ENCODE data around the gene HOXA5. TPM values are rescaled to one million over a fixed set of nuclear protein-coding genes. Genes with fewer than 3 reads are reported as not detected.

HOXA5 gene
- total RNA-seq, 1 donor from 2014 or later: 3.2 TPM

DNA sequence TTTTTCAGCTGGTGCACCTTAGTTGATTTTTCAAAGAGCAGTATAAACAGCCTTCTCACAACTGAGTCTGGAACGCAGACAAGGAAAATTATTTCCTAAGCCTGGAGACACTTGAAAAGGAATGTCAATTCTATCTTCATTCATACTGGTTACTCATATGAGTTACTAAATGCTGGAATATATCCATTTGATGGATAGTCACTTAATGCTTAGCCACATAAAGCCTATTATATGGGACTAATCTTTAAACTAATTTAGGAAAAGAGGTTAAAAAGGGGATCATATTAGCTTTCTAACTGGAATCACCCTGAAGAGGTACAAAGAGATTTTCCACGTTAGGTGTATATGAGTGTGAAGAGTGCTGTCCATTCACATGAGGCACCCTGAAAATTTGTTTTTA is 11.3 kb downstream of the HOXA5 start:
- Mint-ChIP-seq H3K4me1 (peaks cover 4% of the 10 kb centered on the region), H3K4me3 (peak overlapping the region; percentile 62), H3K27ac (ENCODE audit: unreplicated experiment) (no peak overlapping the region), H3K9me3 (no peaks in the 10 kb centered on the region), H3K36me3 (ENCODE audit: low read depth) (peaks cover 3% of the 10 kb centered on the region), H3K27me3 (ENCODE audit: low read depth) (peaks cover 94% of the 10 kb centered on the region)
- TF ChIP-seq, protein P1, sequence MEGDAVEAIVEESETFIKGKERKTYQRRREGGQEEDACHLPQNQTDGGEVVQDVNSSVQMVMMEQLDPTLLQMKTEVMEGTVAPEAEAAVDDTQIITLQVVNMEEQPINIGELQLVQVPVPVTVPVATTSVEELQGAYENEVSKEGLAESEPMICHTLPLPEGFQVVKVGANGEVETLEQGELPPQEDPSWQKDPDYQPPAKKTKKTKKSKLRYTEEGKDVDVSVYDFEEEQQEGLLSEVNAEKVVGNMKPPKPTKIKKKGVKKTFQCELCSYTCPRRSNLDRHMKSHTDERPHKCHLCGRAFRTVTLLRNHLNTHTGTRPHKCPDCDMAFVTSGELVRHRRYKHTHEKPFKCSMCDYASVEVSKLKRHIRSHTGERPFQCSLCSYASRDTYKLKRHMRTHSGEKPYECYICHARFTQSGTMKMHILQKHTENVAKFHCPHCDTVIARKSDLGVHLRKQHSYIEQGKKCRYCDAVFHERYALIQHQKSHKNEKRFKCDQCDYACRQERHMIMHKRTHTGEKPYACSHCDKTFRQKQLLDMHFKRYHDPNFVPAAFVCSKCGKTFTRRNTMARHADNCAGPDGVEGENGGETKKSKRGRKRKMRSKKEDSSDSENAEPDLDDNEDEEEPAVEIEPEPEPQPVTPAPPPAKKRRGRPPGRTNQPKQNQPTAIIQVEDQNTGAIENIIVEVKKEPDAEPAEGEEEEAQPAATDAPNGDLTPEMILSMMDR (conservative IDR thresholded peaks at IDR 0.05): no peak
- DNase-seq (ENCODE audit: low read depth, low spot score): no peak

DNA sequence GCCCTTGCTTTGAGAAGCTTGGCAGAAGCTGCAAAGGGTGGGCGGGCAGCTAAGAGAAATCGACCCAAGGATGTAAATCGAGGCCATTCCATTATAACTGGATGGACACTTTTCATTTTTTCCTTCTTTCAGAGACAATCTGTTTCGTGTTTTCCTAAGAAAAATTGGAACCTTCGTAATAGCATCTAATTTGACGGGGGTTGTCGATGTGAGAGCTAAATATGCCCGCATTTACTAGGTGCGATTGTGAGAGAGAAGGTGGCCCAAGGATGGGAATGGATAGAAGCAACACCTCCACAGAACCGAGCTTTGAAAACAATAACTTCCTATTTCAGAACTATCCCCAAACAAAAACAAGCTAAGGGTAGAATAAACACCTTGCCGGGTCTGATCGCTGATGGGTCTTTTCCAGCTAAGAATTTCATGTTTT is 12.1 kb downstream of the HOXA5 start:
- peaks cover 3% of the 10 kb centered on the region for H3K36me3 Mint-ChIP-seq (ENCODE audit: low read depth)
- peak overlapping the region; percentile 80 for H3K4me3 Mint-ChIP-seq
- peaks cover 7% of the 10 kb centered on the region for H3K4me1 Mint-ChIP-seq
- no peak for DNase-seq (ENCODE audit: low read depth, low spot score)
- TF ChIP-seq, protein P1 (conservative IDR thresholded peaks at IDR 0.05): no peak
- no peaks in the 10 kb centered on the region for H3K9me3 Mint-ChIP-seq
- peaks cover 94% of the 10 kb centered on the region for H3K27me3 Mint-ChIP-seq (ENCODE audit: low read depth)
- H3K27ac Mint-ChIP-seq (ENCODE audit: unreplicated experiment): no peak overlapping the region

DNA sequence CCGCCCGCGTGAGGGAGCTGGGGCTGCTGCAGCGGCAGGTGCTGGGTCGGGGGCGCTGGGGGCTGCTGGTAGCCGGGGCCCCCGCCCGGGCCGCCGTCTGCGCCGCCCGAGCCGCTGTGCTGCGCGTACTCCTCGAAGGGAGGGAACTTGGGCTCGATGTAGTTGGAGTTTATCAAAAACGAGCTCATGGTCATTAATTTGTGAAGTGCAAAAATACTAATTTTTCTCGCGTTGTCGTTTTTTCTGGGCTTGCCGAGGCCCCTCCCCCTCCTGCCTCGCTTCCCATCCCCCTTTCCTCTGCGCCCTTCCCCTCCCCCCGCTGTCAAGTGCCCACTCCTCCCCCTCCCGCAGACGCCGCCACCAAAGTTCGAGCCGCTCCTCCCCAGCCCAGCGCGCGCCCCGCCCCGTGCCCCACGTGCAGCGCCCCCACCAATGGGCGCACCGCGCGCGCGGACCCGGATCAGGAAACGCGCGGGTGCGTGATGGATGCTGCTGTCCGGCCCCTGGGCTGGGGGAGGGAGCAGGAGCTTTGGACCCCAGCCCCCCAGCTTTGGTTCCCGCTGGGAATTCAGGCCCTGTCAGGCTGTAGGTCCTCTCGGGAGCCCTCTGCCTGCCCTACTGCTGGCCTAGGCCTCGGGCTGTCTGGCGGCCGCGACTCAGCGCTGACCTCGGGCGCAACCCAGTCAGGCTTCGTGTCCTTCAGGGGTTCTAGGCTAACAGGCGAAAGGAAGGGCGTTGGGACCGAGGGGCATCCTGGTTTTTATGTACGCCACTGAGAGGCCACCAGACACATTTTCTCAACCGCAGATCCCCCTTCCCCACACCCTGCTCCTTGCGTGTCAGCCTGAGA is 12.7 kb downstream of the HOXA5 start, which contains the start of gene HOXA4:
TSS of gene HOXA4 (minus strand) at position 218 of the 850 bp plus-strand sequence. CDS start at position 194, 24 bp downstream.
- TF ChIP-seq, protein P1 (conservative IDR thresholded peaks at IDR 0.05): no peak
- H3K4me3 Mint-ChIP-seq: peak within 1 kb of the TSS; percentile 80
- H3K9me3 Mint-ChIP-seq: no peaks in the 10 kb centered on the region
- peak; percentile 64 for DNase-seq (ENCODE audit: low read depth, low spot score)
- no peak within 1 kb of the TSS for H3K27ac Mint-ChIP-seq (ENCODE audit: unreplicated experiment)
- peaks cover 7% of the 10 kb centered on the region for H3K4me1 Mint-ChIP-seq
- H3K36me3 Mint-ChIP-seq (ENCODE audit: low read depth): peaks cover 3% of the 10 kb centered on the region
- peaks cover 94% of the 10 kb centered on the region for H3K27me3 Mint-ChIP-seq (ENCODE audit: low read depth)

DNA sequence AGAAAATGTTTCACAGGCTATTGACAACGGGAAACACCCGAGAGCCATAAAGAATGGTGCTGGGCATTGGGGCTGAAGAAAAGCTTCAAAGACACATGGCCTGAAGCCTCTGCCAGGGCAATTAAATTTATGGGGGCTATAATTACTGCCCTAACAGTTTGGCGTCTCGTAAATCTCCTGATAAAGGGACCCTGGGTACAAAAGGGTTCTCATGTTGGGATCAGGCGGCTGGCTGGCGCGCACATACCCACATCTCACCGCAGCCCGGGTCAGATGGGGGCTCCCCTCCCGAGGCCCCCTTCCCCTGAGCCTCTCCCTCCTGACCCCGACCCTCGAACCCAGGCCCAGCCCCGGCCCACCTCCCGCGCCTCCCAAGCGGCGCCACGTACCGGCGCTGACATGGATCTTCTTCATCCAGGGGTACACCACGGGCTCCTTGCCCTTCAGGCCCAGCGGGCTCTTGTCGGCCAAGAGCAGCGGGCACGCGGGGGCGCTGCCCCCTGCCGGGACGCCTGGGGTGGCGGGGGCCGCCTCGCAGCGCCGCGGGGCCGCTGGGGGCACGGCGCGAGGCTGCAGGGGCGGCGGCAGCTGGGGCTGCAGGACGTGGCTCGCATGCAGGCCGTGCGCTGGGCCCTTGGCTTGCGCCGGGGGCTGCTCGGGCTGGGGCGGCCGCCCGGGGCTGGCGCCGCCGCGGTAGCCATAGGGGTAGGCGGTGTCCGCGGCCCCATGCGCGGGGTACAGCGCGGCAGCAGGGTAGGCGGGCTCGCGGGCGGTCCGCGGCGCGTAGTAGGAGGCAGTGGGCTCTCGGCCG is 13.5 kb downstream of the HOXA5 start:
- H3K4me3 Mint-ChIP-seq: peak overlapping the region; percentile 68
- peaks cover 3% of the 10 kb centered on the region for H3K36me3 Mint-ChIP-seq (ENCODE audit: low read depth)
- no peak overlapping the region for H3K27ac Mint-ChIP-seq (ENCODE audit: unreplicated experiment)
- H3K27me3 Mint-ChIP-seq (ENCODE audit: low read depth): peaks cover 94% of the 10 kb centered on the region
- H3K4me1 Mint-ChIP-seq: peaks cover 7% of the 10 kb centered on the region
- TF ChIP-seq, protein P1 (conservative IDR thresholded peaks at IDR 0.05): no peak
- H3K9me3 Mint-ChIP-seq: no peaks in the 10 kb centered on the region
- DNase-seq (ENCODE audit: low read depth, low spot score): no peak
